NCI-H1436 treated with DMSO at 0.1 percent for 48 hours (cell line): ENCODE data around the gene DPP8.
"Not testable (repeated sequence)": the region's sequence is repeated elsewhere in the genome, so short reads cannot be mapped to it uniquely, and the experiment has no call there.

Source experiments
- DNase-seq: peaks from one replicate; lab custom pipeline; 2025; lab: John Stamatoyannopoulos, UW

DPP8 gene

DNA sequence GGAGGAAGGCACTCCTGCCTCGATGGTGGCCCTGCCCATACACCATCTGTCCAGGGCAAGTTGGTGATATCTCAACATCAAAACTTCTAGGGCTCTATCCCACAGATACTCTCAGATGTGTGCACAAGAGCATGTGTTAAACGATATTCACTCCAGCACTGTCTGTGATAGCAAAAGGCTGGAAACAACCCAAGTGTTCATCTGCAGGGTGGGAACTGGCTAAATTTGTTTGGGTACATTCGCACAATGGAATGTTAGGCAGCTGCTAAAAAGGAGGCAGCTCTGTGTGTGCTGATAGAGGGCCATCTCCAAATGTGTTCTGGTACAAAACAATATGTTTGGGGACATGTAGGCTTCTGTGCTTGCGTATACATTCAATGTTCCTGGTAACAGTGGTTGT, 114.5 kb downstream of the DPP8 start:
- no peak for DNase-seq

DNA sequence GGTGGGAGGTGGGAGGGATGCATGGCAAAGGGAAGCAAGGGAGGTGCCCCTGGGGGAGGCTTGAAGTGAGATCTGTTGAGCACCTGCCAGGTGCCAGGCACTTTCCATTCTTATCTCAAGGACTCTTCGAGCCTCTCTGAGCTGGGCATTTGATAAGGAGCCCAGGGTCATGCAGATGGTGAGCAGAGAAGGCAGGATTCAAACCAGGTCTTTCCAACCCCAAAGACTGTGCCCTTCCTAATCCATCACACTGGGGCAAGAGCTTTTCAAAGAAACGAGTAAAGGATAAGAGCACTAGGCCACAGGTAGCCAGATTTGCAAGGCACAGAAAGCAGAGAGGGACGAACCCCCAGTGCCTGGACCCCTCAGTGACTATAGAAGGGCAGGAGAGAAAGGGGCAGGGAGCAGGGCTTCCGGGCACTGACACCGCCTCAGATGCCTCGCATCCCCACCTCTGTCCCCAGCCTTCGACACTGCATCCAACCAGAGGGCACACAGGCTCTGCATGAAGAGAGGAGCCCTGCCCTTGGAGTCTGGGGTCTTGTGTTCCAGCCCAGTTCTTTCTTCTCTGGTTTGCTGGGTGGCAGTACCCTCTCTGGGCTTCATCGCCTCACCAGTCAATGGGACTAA, 115.8 kb downstream of the DPP8 start:
- DNase-seq = no peak

GRCh38 chr15:65400760-65401610, 116.5 kb downstream of the DPP8 start:
- no peak for DNase-seq

DNA sequence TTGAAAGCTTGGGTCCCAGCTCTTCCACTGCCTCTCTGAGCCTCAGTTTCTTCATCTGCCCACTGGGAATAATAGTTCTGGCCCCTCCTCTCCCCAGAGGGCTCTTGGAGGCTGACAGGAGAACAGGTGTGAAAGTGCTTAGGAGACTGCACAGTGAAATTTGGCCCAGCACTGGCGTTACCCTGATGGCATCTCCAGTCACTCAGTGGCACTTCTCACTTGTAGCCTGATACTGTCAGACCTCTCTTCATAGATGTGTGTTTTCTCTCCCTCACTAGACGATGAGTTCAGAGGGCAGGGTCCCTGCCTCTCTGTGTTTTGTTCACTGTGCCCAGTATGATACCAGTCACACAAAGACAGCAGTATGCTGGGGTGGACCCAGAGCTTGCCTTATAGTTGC, 117.5 kb downstream of the DPP8 start:
- DNase-seq = no peak

GRCh38 chr15:65399001-65399706, 118.3 kb downstream of the DPP8 start:
- no peak for DNase-seq

- not testable (repeated sequence) for DNase-seq
Observed at GRCh38 chr15:65398486-65398885, 119.0 kb downstream of the DPP8 start.

GRCh38 chr15:65396965-65397317, 120.5 kb downstream of the DPP8 start:
- no peak for DNase-seq

- DNase-seq = no peak
Observed at GRCh38 chr15:65396283-65396964, 121.1 kb downstream of the DPP8 start.

- DNase-seq = no peak
Observed at GRCh38 chr15:65395567-65396202, 121.8 kb downstream of the DPP8 start.

DNA sequence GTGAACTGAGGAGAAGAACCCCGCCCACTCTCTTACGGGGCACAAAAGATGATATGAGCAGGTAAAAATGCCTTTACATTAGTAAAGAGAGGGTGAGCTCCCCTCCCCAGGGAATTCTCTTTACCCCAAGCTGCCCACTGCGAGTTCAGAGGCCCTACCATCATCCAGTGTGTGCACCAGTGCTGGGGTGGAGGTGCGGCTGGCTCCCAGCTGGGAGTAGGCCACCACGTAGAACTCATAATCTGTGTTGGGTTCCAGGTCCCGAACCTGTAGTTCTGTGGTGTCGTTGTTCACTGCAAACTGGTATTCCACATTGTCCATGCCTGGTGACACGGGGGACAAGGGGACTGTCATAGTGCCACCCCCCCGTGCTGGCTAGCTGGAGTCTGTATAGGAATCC, 122.6 kb downstream of the DPP8 start:
- no peak for DNase-seq

DNA sequence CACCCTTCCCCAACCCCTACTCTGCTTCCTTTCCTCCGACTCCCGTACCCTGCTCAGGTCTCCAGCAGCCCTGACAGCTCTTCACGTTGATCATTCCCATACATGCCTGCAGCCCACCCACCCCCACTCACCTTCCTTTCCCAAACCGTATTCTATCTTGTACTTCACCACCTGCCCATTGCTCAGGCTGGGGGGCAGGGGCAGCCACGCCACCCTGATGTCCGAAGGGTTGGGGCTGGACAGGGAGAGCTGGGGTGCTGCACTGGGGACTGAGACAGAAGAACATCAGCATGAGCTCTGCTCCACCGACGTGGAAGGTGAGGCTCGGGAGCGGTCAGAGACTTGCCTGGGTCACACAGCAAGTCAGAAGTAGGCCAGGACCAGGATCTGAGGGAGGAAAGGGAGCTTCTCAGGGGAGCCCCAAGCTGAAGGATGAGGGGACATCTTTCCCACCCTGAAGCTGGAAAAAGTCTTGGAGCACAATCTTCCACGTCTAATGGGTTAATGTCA, 123.2 kb downstream of the DPP8 start:
- no peak for DNase-seq

GRCh38 chr15:65393557-65393956, 123.9 kb downstream of the DPP8 start:
- no peak for DNase-seq

DNA sequence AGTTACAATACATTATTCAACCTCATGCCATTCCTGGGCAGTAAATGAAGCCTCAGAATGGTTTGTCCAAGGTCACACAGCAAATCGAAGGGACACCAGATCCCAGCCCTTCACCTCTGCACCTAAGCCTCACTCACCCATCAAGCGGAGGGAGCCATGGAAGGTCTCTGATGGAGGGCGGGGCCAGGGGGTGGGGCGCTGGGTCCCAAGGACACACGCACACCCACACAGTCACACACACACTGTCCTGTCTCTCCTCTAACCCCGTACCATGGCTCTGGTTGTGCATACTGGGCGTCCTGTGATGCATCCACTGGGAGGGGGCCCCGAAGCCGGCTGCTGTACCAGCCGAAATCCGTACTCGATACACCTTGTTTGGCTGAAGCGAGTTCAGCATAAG, 124.4 kb downstream of the DPP8 start:
- no peak for DNase-seq
